GM13977 (cell line): ENCODE measurements around the gene DCLK1.

ENCODE experiments used
- DNase-seq: peaks from one replicate; pipeline ENCODE4 v3.0.0; 2012; ENCODE audit warnings: low spot score
- in situ Hi-C: fragments of 300-500 bp; cut with MboI; formaldehyde crosslinking; loops from one replicate; pipeline ENCODE4 v1.12.0; 2022; ENCODE audit warnings: low sequenced_read_pairs, low pct_unique_long_range_greater_than_20kb, mixed read lengths, inconsistent platforms; ENCODE audit not compliant: unreplicated experiment
- TF ChIP-seq, protein P1 (sequence below): IDR thresholded peaks from 2 replicates; pipeline ENCODE4 v1.5.1; 2012; ENCODE audit warnings: mild to moderate bottlenecking, control low read depth; ENCODE audit not compliant: insufficient read depth; ENCODE audit errors: extremely low read depth, missing control alignments

DCLK1 gene

DNA sequence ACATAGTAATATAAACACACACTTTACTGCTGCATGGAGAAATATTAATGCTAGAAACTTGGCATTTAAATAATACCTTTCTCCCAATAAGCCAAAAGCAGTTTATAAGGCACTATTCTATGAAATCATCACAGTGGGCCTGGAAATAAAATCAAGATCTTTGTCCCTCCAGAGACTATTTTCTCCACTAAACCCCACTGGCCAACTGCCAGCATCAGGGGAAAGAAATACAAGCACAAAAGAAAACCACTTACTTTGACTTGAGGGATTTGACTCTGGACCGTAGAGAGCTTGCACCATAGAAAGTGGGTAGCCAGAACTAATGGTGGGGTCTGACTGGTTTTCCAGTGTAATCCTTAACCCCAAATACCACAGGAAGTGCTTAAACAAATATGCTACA is 71.9 kb downstream of the DCLK1 start:
- TF ChIP-seq, protein P1, sequence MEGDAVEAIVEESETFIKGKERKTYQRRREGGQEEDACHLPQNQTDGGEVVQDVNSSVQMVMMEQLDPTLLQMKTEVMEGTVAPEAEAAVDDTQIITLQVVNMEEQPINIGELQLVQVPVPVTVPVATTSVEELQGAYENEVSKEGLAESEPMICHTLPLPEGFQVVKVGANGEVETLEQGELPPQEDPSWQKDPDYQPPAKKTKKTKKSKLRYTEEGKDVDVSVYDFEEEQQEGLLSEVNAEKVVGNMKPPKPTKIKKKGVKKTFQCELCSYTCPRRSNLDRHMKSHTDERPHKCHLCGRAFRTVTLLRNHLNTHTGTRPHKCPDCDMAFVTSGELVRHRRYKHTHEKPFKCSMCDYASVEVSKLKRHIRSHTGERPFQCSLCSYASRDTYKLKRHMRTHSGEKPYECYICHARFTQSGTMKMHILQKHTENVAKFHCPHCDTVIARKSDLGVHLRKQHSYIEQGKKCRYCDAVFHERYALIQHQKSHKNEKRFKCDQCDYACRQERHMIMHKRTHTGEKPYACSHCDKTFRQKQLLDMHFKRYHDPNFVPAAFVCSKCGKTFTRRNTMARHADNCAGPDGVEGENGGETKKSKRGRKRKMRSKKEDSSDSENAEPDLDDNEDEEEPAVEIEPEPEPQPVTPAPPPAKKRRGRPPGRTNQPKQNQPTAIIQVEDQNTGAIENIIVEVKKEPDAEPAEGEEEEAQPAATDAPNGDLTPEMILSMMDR, result no peak
- in situ Hi-C loops, result no loop called here
- DNase-seq, result no peak

DNA sequence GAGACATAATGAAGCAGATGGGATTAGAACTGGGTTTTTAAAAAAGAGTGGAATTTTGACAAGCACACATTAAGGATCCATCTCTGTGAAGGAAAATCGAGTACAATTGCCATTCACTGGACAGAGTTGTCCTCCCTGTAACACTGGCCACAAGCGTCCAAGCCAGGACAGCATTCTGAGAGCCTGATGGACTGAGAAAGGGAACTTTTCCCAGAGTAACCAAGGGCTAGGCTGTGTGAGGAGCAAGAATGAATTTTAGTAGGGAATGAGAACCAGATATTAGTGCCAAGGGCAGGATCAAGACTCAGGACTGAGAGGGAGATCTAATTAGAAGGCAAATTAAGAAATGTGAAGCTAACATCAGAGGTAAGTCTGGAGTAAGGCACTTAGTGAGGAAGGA is 73.1 kb downstream of the DCLK1 start:
- in situ Hi-C loops, result no loop called here
- no peak for DNase-seq
- TF ChIP-seq, protein P1, result no peak

DNA sequence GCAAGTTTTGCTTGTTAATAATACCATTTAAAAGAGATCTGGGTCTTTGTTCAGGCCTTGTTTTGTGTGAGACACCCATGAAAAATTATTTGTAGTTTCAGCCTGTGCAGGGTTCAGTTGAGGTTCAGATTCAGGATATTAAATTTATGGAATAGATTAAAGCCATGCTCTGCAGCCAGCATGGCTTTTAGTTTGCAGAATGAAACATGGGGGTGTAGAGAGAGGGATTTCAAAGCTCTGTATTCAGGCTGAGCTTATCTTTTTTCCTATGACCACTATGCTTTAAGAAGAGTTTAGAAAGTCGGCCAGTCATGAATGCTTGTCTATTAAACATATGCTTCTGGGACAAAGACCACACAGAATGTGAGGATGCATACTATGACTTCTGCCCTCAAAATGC is 73.6 kb downstream of the DCLK1 start:
- TF ChIP-seq, protein P1, result no peak
- DNase-seq, result no peak
- in situ Hi-C loops, result no loop called here

DNA sequence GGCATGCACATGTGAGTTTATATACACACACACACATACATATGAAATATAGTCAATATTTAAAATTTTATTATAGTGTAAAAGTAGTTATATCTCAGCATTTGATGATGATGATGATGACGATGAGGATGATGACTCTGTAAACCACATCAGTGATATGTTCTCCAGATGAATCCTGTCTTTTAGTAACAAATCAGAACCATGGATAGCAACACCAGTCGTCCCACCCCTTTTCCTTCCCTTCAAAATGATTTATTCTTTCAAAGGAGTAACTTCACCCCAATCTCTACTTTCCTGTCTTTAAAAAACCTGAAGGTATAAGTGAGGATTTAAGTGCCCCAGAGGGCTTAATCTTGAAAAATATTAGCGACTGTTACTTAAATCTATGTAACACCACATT is 74.1 kb downstream of the DCLK1 start:
- DNase-seq, result no peak

DNA sequence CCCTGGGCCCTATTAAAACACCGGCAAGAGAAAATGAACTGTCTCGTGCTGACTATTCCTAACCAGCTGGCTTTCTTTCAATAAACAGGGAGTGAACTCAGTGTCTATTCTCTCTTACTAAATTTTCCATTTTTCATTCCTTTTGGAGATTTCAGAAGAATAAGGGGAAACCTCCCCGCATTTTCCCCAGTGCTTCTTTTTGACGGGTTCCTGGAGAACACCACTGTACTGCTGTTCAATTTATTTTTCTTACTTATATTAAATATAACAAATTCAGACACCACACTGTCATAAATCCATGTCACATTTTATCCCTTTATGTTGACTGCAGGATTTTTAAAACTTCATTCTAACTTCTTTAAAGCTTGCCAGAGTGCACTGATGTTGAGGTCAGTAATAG is 75.8 kb downstream of the DCLK1 start:
- DNase-seq, result no peak
- TF ChIP-seq, protein P1, result no peak
- in situ Hi-C loops, result no loop called here

More for the DNA sequence above, 74.1 kb downstream of the DCLK1 start:
- TF ChIP-seq, protein P1, result no peak
- in situ Hi-C loops, result no loop called here

DNA sequence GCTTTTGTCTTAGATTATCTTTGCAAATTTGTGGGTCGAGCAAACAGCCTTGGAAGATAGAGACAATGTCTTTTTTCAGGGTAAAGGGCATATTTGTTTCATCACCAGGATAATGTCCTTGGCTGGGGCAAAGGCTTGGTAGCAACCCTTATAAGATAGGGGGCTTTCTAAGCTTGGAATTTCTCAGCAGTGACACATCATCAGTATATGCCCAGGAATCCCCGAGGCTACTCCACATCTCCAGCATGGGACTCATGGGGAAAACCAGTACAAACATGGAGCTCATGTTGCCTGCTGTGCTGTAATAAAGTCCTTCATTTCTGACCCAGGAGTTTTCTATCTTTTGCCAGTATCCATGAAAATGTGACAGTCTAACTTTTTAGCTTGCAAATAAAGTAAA is 77.1 kb downstream of the DCLK1 start:
- in situ Hi-C loops, result no loop called here
- TF ChIP-seq, protein P1, result no peak

DNA sequence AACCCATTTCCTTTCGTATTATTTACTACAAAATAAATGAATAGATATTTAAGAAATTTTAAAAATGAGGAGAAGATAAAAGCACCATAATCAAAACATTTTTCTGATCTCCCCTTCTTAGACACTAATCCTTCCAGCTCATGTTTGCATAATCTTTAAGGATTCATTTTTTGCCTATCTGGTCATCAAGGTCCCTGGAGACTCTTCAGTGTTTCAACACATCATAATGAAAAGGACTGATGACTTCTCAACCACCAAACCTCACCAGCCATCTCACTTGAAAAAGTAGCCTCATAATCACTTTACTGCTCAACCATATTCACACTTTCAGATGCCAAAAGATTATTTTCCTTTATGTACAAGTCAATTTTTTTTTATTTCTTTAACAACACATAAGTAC is 80.1 kb downstream of the DCLK1 start:
- in situ Hi-C loops, result no loop called here
- no peak for DNase-seq
- TF ChIP-seq, protein P1, result no peak

More for the DNA sequence above, 77.1 kb downstream of the DCLK1 start:
- no peak for DNase-seq
